HUES6 (cell line): ENCODE data around the gene GRIN1.
A peak's percentile ranks its signal among the peaks of the same experiment; 100 is the strongest.

Experiments used
- H3K27ac ChIP-seq: 2 replicates; pipeline ENCODE4 v1.7.0; 2013; ENCODE audit warnings: low read depth, mild to moderate bottlenecking, low read length, inconsistent platforms
- H3K27me3 ChIP-seq: 2 replicates; pipeline ENCODE4 v1.6.1; 2013; ENCODE audit warnings: low read length; ENCODE audit not compliant: control insufficient read depth, insufficient read depth
- H3K36me3 ChIP-seq: 2 replicates; pipeline ENCODE4 v1.6.1; 2013; ENCODE audit warnings: low read length; ENCODE audit not compliant: control insufficient read depth, insufficient read depth
- H3K4me1 ChIP-seq: 2 replicates; pipeline ENCODE4 v1.6.1; 2013; ENCODE audit warnings: low read length; ENCODE audit not compliant: control insufficient read depth, insufficient read depth
- H3K4me3 ChIP-seq: 2 replicates; pipeline ENCODE4 v1.5.1; 2013; ENCODE audit warnings: low read depth, low read length
- H3K9ac ChIP-seq: one replicate; pipeline ENCODE4 v1.6.1; 2013; ENCODE audit warnings: mild to moderate bottlenecking, low read length
- H3K9me3 ChIP-seq: 2 replicates; pipeline ENCODE4 v1.6.1; 2013; ENCODE audit warnings: low read depth, low read length; ENCODE audit not compliant: control insufficient read depth, insufficient read depth

Gene GRIN1

DNA sequence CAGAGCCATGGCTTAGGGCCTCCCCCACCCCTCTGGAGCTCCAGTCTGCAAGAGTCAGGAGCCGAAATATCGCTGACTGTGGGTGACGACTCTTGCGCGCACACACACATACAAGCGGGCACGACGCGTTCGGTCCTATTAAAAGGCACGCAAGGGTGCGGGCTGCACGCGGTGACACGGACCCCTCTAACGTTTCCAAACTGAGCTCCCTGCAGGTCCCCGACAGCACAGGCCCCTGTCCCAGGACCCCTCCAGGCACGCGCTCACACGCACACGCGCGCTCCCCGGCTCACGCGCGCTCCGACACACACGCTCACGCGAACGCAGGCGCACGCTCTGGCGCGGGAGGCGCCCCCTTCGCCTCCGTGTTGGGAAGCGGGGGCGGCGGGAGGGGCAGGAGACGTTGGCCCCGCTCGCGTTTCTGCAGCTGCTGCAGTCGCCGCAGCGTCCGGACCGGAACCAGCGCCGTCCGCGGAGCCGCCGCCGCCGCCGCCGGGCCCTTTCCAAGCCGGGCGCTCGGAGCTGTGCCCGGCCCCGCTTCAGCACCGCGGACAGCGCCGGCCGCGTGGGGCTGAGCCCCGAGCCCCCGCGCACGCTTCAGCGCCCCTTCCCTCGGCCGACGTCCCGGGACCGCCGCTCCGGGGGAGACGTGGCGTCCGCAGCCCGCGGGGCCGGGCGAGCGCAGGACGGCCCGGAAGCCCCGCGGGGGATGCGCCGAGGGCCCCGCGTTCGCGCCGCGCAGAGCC, at the start of gene GRIN1:
GRIN1 (plus strand) TSS at position 433 of the 746 bp plus-strand sequence. CDS start 333 bp downstream, outside the sequence.
- no peak within 1 kb of the TSS for H3K27ac ChIP-seq
- H3K9ac ChIP-seq: no peak within 1 kb of the TSS
- H3K4me3 ChIP-seq: peak within 1 kb of the TSS; percentile 32
- no peaks in the 10 kb centered on the region for H3K36me3 ChIP-seq
- peaks cover 88% of the 10 kb centered on the region for H3K27me3 ChIP-seq
- 0 out of 2 replicates have a peak, but pooled peaks cover 3% of the 10 kb centered on the region for H3K4me1 ChIP-seq
- no peaks in the 10 kb centered on the region for H3K9me3 ChIP-seq

DNA sequence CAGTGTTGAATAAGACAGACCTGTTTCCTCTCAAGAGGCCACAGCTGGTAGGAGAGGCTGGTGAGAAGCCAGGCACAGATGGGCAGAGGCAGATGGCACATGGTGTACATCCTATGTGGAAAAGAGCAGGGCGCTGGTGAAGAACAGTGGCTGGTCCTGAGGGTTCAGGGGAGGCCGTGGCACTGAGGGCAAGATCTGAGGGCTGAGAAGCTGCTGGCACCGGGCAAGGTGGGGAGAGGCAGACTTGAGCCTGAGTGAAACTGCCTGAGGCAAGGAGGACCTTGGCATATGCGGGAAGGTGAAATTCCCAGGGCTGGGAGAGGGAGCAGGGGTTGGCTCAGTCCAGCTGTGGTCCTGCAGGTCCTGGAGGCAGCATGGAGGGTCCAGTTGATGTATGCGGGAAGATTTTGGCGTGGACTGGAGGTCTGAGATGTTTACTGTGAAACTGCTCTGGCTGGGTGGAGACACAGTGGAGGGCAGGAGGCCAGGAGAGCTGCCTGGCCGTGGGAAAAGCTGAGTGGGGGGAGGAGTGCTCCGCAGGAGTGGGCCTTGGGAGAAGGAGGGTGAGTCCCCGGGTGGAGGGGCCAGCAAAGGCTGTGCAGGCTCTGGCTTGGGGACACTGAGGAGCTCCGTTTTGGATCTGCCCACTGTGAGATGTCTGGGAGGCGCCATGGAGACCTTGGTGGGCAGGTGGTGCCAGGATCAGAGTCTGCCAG, 49.6 kb upstream of the GRIN1 start:
- Histone ChIP-seq H3K27ac (no peak overlapping the region), H3K9ac (no peak overlapping the region), H3K4me3 (no peak overlapping the region), H3K4me1 (peaks cover 5% of the 10 kb centered on the region; the same call in 1 of the 2 replicates), H3K9me3 (no peaks in the 10 kb centered on the region), H3K36me3 (peaks cover 13% of the 10 kb centered on the region), H3K27me3 (peaks cover 3% of the 10 kb centered on the region; the same call in 1 of the 2 replicates)

DNA sequence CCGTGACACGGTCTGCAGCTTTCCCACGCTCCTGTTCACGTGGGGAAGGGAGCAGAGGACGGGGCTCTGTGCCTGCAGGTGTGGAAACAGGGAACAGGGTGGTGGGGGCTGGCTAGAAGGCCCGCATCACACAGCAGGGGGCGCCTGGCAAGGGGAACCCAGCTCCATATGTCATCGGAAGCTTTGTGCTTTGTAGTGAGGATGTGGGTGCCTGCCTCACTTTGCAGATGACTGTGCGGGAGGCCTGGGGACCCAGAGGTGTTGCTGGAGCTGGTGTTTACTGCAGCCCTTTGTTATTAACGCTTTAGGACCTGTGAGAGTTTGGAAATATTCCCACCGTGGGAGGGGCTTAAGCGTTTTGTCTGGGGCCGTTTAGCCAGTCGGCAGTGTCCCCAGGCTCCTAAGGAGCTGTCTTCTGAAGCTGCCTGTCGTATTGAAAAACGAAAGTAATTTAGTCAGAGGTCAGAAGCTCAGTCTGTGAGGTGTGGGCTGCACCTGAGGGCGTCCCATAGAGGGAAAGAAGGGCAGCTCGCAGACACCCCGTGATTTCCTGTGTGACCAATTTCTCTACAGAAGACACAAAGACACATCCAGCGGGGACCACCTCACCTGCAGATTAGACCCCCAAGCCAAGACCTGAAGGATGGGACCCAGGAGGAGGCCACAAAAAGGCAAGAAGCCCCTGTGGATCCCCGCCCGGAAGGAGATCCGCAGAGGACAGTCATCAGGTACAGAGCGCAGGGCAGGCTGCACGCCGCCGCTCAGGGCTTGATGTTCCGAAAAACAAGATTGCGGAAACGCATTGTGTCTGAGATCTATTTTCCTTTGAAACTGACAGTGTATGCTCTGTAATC, 43.1 kb upstream of the GRIN1 start:
- Histone ChIP-seq H3K27ac (no peak overlapping the region), H3K36me3 (peaks cover 47% of the 10 kb centered on the region), H3K27me3 (no peaks in the 10 kb centered on the region), H3K9me3 (no peaks in the 10 kb centered on the region), H3K9ac (no peak overlapping the region), H3K4me1 (no peaks in the 10 kb centered on the region), H3K4me3 (no peak overlapping the region)

DNA sequence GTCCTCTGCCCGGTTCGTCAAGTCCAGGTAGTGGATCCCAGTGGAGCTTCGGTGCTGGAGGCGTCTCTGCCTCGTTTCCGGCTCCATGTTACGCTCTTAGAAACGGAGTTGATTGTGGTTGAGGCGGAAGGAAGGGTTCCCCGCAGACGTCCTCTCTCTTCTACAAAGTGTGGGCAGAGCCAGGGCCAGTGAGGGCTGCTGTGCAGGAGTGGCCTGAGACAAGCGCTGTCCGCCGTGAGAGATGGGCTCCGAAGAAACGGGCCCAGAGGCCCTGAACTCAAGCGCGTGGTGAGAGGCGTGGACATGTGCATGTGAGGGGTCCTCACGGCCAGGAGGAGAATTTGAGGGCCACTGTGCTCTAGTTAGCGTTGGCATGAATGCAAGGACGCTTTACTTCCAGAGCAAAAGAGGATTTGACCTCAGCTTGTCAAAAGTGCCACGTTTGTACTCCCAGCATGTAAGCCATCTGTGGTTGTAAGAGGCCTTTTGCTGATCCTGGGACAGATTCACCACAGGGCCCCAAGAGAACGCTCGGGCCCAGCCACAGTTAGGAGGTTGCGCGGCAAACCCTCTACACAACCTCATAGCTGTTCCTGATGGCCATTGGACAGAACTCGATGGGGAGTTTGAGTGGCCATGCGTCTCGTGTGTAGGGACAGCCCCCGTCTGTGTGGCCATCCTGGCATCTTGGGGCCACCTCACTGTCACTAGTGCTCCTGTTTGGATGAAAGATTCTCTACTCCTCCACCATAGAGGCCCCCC, 42.0 kb upstream of the GRIN1 start:
- Histone ChIP-seq H3K4me3 (no peak overlapping the region), H3K36me3 (peaks cover 55% of the 10 kb centered on the region), H3K9me3 (peaks cover 7% of the 10 kb centered on the region), H3K27ac (no peak overlapping the region), H3K4me1 (no peaks in the 10 kb centered on the region), H3K9ac (no peak overlapping the region), H3K27me3 (no peaks in the 10 kb centered on the region)

DNA sequence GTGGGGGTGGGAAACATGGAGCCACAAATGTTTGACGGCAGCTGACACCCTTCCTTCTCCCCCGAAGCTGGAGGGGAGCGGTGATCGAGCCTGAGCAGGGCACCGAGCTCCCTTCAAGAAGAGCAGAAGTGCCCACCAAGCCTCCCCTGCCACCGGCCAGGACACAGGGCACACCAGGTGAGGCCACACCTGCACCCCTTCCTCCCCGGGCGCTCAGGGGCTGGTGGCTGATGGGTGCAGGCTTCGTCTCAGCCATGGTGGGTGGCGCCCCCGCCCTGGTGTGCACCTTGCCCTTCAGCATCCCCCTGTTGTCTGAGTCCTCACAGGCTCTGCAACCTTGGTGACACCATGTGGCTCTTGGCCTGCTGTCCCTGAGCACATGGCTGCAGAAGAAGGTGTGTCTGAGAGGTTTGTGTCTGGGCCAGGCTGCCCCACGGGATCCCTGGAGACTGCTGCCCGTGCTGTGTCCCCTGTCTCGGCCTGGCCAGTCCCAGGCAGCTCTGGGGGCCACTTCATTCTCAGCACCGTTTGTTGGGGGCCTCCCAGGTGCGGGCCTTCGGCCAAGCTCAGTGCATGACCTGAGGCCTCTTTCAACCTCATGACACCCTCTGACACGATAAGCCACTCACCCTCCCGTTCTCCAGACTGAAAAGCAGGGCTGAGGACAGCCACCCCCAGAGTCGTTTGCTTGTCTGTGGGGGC, 41.0 kb upstream of the GRIN1 start:
- Histone ChIP-seq H3K4me1 (no peaks in the 10 kb centered on the region), H3K9ac (no peak overlapping the region), H3K4me3 (no peak overlapping the region), H3K27me3 (no peaks in the 10 kb centered on the region), H3K36me3 (peaks cover 64% of the 10 kb centered on the region), H3K9me3 (peaks cover 16% of the 10 kb centered on the region), H3K27ac (no peak overlapping the region)

DNA sequence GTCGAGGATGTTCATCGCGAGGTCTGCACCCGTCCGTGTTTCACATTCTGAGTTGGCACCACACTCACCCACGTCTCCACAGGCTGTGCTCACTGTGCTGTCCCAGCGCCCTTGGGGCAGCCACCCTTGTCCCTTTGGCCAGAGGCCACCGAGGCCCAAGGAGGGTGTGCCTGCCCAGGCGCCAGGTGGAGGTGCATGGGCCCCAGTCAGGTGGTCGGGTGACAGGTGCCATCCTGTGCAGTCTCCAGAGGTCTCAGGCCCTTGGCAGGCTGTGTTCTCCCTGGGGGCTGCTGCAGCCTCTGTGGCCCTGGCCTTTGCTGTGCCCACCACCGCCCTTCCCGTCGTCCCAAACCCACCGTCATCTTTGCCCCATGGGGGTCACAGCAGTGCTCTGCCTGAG, 39.7 kb upstream of the GRIN1 start:
- Histone ChIP-seq H3K36me3 (peaks cover 76% of the 10 kb centered on the region), H3K27ac (no peak overlapping the region), H3K27me3 (no peaks in the 10 kb centered on the region), H3K4me3 (no peak overlapping the region), H3K4me1 (no peaks in the 10 kb centered on the region), H3K9ac (no peak overlapping the region), H3K9me3 (peaks cover 24% of the 10 kb centered on the region)

DNA sequence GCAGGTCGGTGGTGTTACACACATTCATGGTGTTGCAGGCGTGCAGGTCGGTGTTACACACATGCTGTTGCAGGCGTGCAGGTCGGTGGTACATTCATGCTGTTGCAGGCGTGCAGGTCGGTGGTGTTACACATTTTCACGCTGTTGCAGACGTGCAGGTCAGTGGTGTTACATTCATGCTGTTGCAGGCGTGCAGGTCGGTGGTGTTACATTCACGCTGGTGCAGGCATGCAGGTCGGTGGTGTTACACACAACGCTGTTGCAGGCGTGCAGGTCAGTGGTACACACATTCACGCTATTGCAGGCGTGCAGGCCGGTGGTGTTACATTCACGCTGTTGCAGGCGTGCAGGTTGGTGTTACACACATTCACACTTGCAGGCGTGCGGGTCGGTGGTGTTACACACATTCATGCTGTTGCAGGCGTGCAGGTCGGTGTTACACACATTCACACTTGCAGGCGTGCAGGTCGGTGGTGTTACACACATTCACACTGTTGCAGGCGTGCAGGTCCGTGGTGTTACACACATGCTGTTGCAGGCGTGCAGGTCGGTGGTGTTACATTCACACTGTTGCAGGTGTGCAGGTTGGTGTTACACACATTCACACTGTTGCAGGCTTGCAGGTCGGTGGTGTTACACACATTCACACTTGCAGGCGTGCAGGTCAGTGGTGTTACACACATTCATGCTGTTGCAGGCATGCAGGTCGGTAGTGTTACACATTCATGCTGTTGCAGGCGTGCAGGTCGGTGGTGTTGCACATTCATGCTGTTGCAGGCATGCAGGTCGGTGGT, 35.6 kb upstream of the GRIN1 start:
- H3K27ac ChIP-seq: no peak overlapping the region
- H3K4me3 ChIP-seq: no peak overlapping the region
- no peaks in the 10 kb centered on the region for H3K4me1 ChIP-seq
- no peaks in the 10 kb centered on the region for H3K27me3 ChIP-seq
- H3K9me3 ChIP-seq: peaks cover 24% of the 10 kb centered on the region
- H3K36me3 ChIP-seq: peaks cover 87% of the 10 kb centered on the region
- H3K9ac ChIP-seq: no peak overlapping the region

DNA sequence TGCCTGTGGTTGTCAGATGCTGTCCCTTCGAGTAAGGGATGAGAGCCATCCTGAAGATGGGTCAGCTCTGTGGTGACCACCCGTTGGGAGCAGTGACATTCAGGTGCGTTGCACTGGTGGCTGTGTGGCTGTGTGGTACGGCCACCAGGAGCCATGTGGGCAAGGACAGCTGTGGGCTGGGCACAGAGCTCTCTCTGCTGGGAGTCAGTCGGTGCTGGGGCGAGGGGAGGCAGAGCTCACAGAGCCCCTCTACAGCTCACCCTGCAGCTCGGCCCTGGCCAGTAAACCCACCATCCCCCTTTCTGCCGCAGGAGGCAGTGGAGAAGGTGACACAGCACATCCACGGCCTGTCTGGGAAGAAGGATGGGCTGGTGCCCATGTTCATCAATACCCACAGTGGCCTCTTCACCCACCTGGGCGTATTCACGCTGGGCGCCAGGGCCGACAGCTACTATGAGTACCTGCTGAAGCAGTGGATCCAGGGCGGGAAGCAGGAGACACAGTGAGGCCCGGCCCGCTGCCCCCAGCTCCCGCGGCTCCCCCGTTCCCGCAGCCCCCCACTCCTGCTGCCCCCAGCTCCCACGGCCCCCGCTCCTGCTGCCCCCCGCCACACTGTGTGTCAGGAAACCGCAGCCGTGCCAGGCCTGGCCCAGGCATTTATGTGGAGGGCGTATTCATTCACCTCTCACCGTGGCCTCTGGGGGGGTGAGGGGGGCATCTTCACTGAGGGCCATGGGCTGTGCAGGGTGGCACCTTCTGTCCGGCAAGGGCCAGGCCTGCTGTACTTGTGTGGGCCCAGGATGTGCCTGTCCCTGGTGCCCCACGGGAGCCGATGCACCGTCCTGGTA, 32.9 kb upstream of the GRIN1 start:
- H3K9ac ChIP-seq: no peak overlapping the region
- H3K4me1 ChIP-seq: no peaks in the 10 kb centered on the region
- no peaks in the 10 kb centered on the region for H3K27me3 ChIP-seq
- peaks cover 24% of the 10 kb centered on the region for H3K9me3 ChIP-seq
- H3K4me3 ChIP-seq: no peak overlapping the region
- H3K36me3 ChIP-seq: peaks cover 75% of the 10 kb centered on the region
- no peak overlapping the region for H3K27ac ChIP-seq

DNA sequence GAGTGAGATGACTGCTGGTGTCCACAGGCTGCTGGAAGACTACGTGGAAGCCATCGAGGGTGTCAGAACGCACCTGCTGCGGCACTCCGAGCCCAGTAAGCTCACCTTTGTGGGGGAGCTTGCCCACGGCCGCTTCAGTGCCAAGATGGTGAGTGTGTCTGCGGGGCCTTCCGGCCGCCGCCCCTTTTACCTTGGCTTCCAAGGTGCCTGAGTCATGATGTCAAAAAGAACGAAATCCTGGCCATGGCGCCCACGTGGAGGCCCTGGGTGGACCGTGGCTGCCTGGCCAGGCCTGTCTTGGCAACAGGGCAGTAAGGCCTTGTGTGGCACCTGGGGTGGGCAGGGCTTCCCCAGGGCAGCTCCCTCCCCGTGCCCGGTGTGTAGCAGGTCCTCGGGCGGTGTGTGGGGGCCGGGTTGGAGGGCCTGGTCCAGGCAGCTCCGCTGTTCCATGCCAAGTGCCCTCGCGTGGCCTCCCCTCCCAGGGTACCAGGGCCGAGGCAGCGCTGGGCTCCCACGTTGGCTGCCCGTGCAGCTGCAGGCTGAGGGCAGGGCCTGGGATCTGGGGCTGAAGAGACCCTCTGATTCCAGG, 32.2 kb upstream of the GRIN1 start:
- Histone ChIP-seq H3K9ac (no peak overlapping the region), H3K9me3 (peaks cover 19% of the 10 kb centered on the region), H3K4me1 (no peaks in the 10 kb centered on the region), H3K36me3 (peaks cover 68% of the 10 kb centered on the region), H3K27me3 (no peaks in the 10 kb centered on the region), H3K4me3 (no peak overlapping the region), H3K27ac (no peak overlapping the region)
